MM.1S (cell line): ENCODE results near the gene TXN.

Experiments used
- DNase-seq: peaks from one replicate; pipeline ENCODE4 v3.0.0-alpha.2; 2015
- H2AFZ ChIP-seq: fragments of 300-600 bp; sonication (generic); 2 replicates; pipeline ENCODE4 v1.6.0; 2016; ENCODE audit warnings: antibody characterized with exemption, low read length
- H3F3A ChIP-seq: fragments of 300-600 bp; sonication (generic); 2 replicates; pipeline ENCODE4 v1.6.1; 2016; ENCODE audit warnings: mild to moderate bottlenecking, antibody characterized with exemption, low read length, moderate library complexity, mixed read lengths; ENCODE audit not compliant: insufficient read depth
- H3K27ac ChIP-seq: fragments of 300-600 bp; sonication (generic); 2 replicates; pipeline ENCODE4 v1.5.1; 2016; ENCODE audit warnings: mild to moderate bottlenecking, low read length
- H3K27me3 ChIP-seq: fragments of 300-600 bp; sonication (generic); replicated peaks from 2 replicates; pipeline ENCODE4 v1.6.0; 2016; ENCODE audit warnings: low read length; ENCODE audit not compliant: insufficient read depth
- H3K36me3 ChIP-seq: fragments of 300-600 bp; sonication (generic); replicated peaks from 2 replicates; pipeline ENCODE4 v1.6.1; 2016; ENCODE audit warnings: mild to moderate bottlenecking, low read length, mixed read lengths; ENCODE audit not compliant: insufficient read depth
- H3K4me1 ChIP-seq: fragments of 300-600 bp; sonication (generic); 2 replicates; pipeline ENCODE4 v1.6.1; 2016; ENCODE audit warnings: low read length, mixed read lengths
- H3K4me2 ChIP-seq: fragments of 300-600 bp; sonication (generic); 2 replicates; pipeline ENCODE4 v1.6.0; 2016; ENCODE audit warnings: low read depth, low read length
- H3K4me3 ChIP-seq: fragments of 300-600 bp; sonication (generic); 2 replicates; pipeline ENCODE4 v1.5.1; 2016; ENCODE audit warnings: low read length, mixed read lengths
- H3K79me2 ChIP-seq: fragments of 300-600 bp; sonication (generic); 2 replicates; pipeline ENCODE4 v1.6.1; 2016; ENCODE audit warnings: mixed run types, low read length, mixed read lengths
- H3K9ac ChIP-seq: fragments of 300-600 bp; sonication (generic); 2 replicates; pipeline ENCODE4 v1.6.1; 2016; ENCODE audit warnings: low read length, mixed read lengths
- H3K9me2 ChIP-seq: fragments of 300-600 bp; sonication (generic); replicated peaks from 2 replicates; pipeline ENCODE4 v1.6.1; 2016; ENCODE audit warnings: mild to moderate bottlenecking, low read length, mixed read lengths; ENCODE audit not compliant: insufficient read depth
- H3K9me3 ChIP-seq: fragments of 300-600 bp; sonication (generic); replicated peaks from 2 replicates; pipeline ENCODE4 v1.6.1; 2016; ENCODE audit warnings: mild to moderate bottlenecking, low read length, mixed read lengths; ENCODE audit not compliant: insufficient read depth
- H4K20me1 ChIP-seq: fragments of 300-600 bp; sonication (generic); 2 replicates; pipeline ENCODE4 v1.6.1; 2016; ENCODE audit warnings: mild to moderate bottlenecking, low read length, moderate library complexity, mixed read lengths; ENCODE audit not compliant: insufficient read depth
- CTCF ChIP-seq: fragments of 300-600 bp; sonication (generic); IDR thresholded peaks from 2 replicates; pipeline ENCODE4 v1.5.1; 2016; ENCODE audit warnings: antibody characterized with exemption, low read length, mixed read lengths
- EZH2 ChIP-seq: fragments of 300-600 bp; sonication (generic); optimal IDR thresholded peaks from 2 replicates; pipeline ENCODE3; 2017; ENCODE audit warnings: low read depth, mild to moderate bottlenecking, antibody characterized with exemption, low read length, mixed read lengths
- EZH2phosphoT487 ChIP-seq: fragments of 300-600 bp; sonication (generic); IDR thresholded peaks from 2 replicates; pipeline ENCODE4 v1.6.1; 2018; ENCODE audit warnings: antibody characterized with exemption, low read length

The TXN gene

DNA sequence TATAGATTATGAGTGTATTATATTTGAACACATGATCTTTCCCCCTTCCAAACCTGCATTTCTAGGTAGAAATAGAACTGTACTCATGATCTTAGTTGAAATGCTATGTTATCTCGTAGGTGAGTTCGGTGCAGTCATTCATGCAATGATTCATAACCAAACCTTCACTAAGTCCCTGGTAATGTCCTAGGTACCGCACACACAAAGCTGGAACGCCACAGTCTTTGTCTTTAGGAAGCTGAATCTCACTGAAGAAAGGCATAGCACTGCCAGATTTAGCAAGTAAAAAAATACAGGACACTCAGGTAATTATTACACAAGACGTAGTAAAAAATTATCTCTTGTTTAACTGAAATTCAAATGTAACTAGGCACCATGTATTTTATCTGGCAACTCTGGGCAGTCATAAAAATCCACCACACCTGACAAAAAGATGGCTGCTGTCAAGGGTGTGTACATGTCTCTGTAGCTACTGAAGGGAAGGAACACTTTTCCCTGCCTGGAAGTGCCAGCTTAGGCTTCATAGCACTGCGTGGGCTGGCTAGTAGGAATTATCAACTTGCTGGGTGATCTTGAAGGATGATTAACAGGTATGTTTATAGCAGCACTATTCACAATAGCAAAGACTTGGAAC, 28.0 kb upstream of the TXN start:
- DNase-seq, result no peak
- no peaks in the 10 kb centered on the region for H3F3A ChIP-seq
- H3K9ac ChIP-seq, result no peak overlapping the region
- no peaks in the 10 kb centered on the region for H3K27me3 ChIP-seq
- H3K4me3 ChIP-seq, result no peak overlapping the region
- no peaks in the 10 kb centered on the region for H4K20me1 ChIP-seq
- H3K9me2 ChIP-seq, result no peaks in the 10 kb centered on the region
- TF ChIP-seq EZH2, result no peak
- no peak for TF ChIP-seq CTCF
- no peak for TF ChIP-seq EZH2phosphoT487
- H3K79me2 ChIP-seq, result no peaks in the 10 kb centered on the region
- no peak overlapping the region for H2AFZ ChIP-seq
- no peaks in the 10 kb centered on the region for H3K9me3 ChIP-seq
- H3K4me1 ChIP-seq, result no peaks in the 10 kb centered on the region
- no peak overlapping the region for H3K27ac ChIP-seq
- H3K36me3 ChIP-seq, result no peaks in the 10 kb centered on the region
- H3K4me2 ChIP-seq, result no peak overlapping the region

DNA sequence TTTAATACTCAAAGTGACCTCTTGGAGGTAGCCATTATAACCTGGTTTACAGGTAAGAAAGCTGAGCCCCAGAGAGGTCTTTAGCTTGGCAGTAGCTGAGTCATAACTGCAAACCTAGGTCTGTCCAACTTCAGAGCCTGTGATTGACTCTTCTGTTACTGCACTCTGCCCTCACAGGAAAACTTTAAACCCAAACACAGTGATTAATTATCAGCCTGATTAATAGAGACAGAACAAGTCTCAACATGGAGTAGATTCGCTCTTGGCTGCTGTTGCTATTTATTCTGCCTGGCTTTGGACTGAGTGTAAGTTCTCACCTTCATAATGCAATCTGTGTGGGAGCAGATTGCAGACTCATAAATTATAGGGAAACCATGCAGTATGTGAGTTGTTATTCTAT, 27.4 kb upstream of the TXN start:
- Histone ChIP-seq H2AFZ (no peak overlapping the region), H3K4me2 (no peak overlapping the region), H3K9me3 (no peaks in the 10 kb centered on the region), H3K4me1 (no peaks in the 10 kb centered on the region), H3K9ac (no peak overlapping the region), H3F3A (no peaks in the 10 kb centered on the region), H3K4me3 (no peak overlapping the region), H4K20me1 (no peaks in the 10 kb centered on the region), H3K27me3 (no peaks in the 10 kb centered on the region), H3K79me2 (no peaks in the 10 kb centered on the region), H3K27ac (no peak overlapping the region), H3K9me2 (no peaks in the 10 kb centered on the region), H3K36me3 (no peaks in the 10 kb centered on the region)
- DNase-seq, result no peak
- no peak for TF ChIP-seq EZH2

- no peaks in the 10 kb centered on the region for H3K4me1 ChIP-seq
- no peaks in the 10 kb centered on the region for H4K20me1 ChIP-seq
- no peaks in the 10 kb centered on the region for H3K9me2 ChIP-seq
- no peak for TF ChIP-seq EZH2
- no peak for TF ChIP-seq EZH2phosphoT487
- TF ChIP-seq CTCF, result no peak
- H2AFZ ChIP-seq, result no peak overlapping the region
- DNase-seq, result no peak
- no peak overlapping the region for H3K27ac ChIP-seq
- H3K27me3 ChIP-seq, result no peaks in the 10 kb centered on the region
- H3K79me2 ChIP-seq, result no peaks in the 10 kb centered on the region
- no peak overlapping the region for H3K4me3 ChIP-seq
- no peak overlapping the region for H3K9ac ChIP-seq
- H3F3A ChIP-seq, result no peaks in the 10 kb centered on the region
- H3K36me3 ChIP-seq, result no peaks in the 10 kb centered on the region
- H3K9me3 ChIP-seq, result no peaks in the 10 kb centered on the region
- no peak overlapping the region for H3K4me2 ChIP-seq
Observed at GRCh38 chr9:110282739-110283081, 26.4 kb upstream of the TXN start.

GRCh38 chr9:110282018-110282738, 25.9 kb upstream of the TXN start:
- Histone ChIP-seq H3K36me3 (no peaks in the 10 kb centered on the region), H3K9me3 (no peaks in the 10 kb centered on the region), H3K9me2 (no peaks in the 10 kb centered on the region), H3K9ac (no peak overlapping the region), H3K4me1 (no peaks in the 10 kb centered on the region), H3K4me3 (no peak overlapping the region), H2AFZ (no peak overlapping the region), H3K27me3 (no peaks in the 10 kb centered on the region), H3F3A (no peaks in the 10 kb centered on the region), H3K27ac (no peak overlapping the region), H3K79me2 (no peaks in the 10 kb centered on the region), H4K20me1 (no peaks in the 10 kb centered on the region), H3K4me2 (no peak overlapping the region)
- TF ChIP-seq EZH2phosphoT487, result no peak
- no peak for TF ChIP-seq EZH2
- TF ChIP-seq CTCF, result no peak
- no peak for DNase-seq
